ENCODE data around the gene CBARP.

The CBARP gene

DNA sequence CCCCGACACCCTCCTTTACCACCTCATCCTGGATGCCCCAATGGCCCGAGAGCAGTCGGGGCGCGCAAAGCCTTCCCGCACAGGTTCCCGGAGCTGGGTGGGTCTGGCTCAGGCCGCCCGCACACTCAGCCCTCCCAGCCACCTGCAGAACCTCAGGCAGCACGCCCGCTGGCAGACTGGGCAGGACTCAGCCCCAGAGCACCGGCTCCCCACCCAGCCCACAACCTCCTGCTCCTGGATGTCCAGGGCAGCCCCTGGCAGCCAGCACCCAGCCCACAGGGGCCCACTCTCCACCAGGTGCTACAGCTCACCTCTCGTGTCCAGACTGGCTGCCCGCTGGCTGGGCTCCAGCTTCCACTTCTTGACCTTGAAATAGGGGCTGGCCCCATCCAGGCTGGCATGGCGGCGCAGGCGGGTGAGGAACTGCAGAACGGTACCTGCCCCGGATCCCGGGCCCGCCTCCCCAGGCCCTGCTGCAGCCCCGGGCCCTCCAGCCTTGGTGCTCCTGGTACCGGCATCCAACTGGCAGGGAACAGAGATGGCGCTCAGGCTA, 4.6 kb downstream of the CBARP start:
- no peak for ATAC-seq (replicated peaks; ENCODE audit: extremely low read depth, poor library complexity, severe bottlenecking)
- H3K27ac Mint-ChIP-seq (ENCODE audit: low read depth) = no peak overlapping the region
- peaks cover 2% of the 10 kb centered on the region for H3K27me3 Mint-ChIP-seq
- no peaks in the 10 kb centered on the region for H3K36me3 Mint-ChIP-seq (ENCODE audit: insufficient read depth)
- no peak overlapping the region for H3K4me3 Mint-ChIP-seq
- H3K9me3 Mint-ChIP-seq = no peaks in the 10 kb centered on the region
- DNase-seq (ENCODE audit: low spot score in 2 of 2) = no peak
- peaks cover 1% of the 10 kb centered on the region for H3K4me1 Mint-ChIP-seq

DNA sequence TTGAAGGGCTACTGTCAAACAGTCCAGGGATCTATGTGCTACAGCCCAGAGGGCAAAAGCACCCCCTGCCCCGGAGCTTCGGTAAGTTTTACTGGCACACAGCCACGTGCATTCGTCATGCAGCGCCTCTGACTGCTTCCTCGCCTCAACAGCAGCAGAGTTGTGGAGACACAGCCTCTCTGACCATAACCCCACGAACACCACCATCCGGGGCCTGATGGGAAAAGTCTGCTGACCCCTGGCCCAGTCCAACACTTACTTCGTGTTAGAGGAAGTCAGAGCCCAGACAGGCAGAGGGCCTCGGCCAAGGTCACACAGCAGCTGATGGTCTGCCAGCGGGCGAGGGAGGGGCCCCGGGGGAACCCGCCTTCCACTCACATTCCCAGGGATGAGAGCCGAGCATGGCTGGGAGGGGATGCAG, 5.1 kb downstream of the CBARP start:
- Mint-ChIP-seq H3K9me3 (no peaks in the 10 kb centered on the region), H3K4me3 (no peak overlapping the region), H3K4me1 (no peaks in the 10 kb centered on the region), H3K36me3 (ENCODE audit: insufficient read depth) (no peaks in the 10 kb centered on the region), H3K27ac (ENCODE audit: low read depth) (no peak overlapping the region), H3K27me3 (no peaks in the 10 kb centered on the region)
- no peak for ATAC-seq (replicated peaks; ENCODE audit: extremely low read depth, poor library complexity, severe bottlenecking)
- no peak for DNase-seq (ENCODE audit: low spot score in 2 of 2)

DNA sequence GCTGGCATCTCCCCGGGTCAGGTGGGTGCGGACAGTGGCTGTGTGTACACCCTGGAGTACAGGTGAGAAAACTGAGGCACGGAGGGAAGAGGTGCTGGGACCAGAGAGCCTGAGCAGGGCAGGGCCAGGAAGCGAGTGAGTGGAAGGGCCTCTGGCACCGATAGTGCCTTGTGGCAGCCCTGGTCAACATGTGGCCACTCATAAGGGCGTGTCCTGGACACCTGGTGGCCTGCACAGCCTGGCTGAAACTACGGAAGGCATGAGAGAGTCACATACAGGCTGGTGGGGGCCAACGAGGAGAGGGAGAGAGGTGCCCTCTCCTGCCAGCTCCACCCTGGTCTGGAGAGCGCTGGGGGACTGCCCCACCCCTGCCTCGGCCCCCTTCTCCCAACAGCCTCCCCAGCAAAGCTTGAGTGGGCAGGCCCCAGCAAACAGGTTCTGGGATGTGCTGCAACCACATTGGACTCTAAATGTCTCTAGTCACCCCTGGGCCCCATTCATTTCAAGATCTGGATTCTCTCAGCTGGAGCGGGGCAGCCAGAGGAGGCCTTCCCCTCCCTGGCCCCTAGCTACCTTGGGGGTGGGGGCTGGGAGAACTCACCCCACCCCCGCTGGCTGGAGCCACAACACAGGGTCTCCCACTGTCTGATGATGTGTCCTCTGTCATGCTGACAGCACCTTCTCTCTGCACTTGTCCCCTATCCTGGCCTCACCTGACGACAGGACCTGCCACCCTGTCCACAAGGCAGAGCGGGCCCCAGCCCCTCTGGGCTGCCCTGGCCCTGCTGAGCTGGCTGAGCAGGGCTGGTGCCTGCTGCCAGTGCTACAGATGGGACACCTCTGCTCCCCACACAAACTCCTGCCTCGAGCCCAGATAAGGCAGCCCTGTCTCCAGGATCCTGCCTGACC, 5.8 kb downstream of the CBARP start:
- Mint-ChIP-seq H3K4me1 (no peaks in the 10 kb centered on the region), H3K4me3 (no peak overlapping the region), H3K36me3 (ENCODE audit: insufficient read depth) (no peaks in the 10 kb centered on the region), H3K27me3 (no peaks in the 10 kb centered on the region), H3K9me3 (no peaks in the 10 kb centered on the region), H3K27ac (ENCODE audit: low read depth) (no peak overlapping the region)
- DNase-seq (ENCODE audit: low spot score in 2 of 2) (no peak), ATAC-seq (replicated peaks; ENCODE audit: extremely low read depth, poor library complexity, severe bottlenecking) (no peak)

DNA sequence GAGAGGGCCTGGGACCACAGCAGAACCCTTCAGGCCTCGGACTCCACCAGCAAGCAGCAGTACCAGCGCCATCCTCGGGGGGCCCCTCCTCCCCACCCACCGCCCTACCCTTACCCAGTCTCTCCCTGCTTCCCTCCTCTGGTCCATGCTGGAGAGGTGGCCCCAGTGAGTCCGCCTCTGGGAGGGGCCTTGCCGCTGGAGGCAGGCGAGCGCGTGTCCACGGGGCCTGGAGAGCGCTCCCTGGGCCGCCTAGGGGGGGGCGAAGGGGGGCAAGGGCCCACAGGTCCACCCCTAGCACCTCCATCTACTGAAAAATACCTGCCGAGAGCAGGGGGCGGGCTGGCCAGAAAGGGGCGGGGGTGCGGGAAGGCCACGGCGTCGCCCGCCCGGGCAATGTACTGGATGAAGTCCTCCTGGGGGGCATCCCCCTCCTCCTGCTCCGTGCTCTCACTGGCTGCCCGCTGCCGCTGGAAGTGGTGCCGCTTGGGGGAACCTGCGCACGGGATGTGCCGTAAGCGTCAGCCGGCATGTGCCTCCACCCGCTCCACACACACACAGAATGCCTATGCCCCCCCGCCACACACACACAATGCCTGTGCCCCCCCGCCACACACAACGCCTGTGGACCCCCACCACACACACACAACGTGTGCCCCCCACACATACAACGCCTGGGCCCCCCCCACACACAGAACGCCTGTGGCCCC, 6.9 kb downstream of the CBARP start:
- no peaks in the 10 kb centered on the region for H3K27me3 Mint-ChIP-seq
- ATAC-seq (replicated peaks; ENCODE audit: extremely low read depth, poor library complexity, severe bottlenecking) (no peak), DNase-seq (ENCODE audit: low spot score in 2 of 2) (no peak)
- no peak overlapping the region for H3K4me3 Mint-ChIP-seq
- H3K9me3 Mint-ChIP-seq = no peaks in the 10 kb centered on the region
- peaks cover 2% of the 10 kb centered on the region for H3K36me3 Mint-ChIP-seq (ENCODE audit: insufficient read depth)
- H3K4me1 Mint-ChIP-seq = no peaks in the 10 kb centered on the region
- no peak overlapping the region for H3K27ac Mint-ChIP-seq (ENCODE audit: low read depth)

DNA sequence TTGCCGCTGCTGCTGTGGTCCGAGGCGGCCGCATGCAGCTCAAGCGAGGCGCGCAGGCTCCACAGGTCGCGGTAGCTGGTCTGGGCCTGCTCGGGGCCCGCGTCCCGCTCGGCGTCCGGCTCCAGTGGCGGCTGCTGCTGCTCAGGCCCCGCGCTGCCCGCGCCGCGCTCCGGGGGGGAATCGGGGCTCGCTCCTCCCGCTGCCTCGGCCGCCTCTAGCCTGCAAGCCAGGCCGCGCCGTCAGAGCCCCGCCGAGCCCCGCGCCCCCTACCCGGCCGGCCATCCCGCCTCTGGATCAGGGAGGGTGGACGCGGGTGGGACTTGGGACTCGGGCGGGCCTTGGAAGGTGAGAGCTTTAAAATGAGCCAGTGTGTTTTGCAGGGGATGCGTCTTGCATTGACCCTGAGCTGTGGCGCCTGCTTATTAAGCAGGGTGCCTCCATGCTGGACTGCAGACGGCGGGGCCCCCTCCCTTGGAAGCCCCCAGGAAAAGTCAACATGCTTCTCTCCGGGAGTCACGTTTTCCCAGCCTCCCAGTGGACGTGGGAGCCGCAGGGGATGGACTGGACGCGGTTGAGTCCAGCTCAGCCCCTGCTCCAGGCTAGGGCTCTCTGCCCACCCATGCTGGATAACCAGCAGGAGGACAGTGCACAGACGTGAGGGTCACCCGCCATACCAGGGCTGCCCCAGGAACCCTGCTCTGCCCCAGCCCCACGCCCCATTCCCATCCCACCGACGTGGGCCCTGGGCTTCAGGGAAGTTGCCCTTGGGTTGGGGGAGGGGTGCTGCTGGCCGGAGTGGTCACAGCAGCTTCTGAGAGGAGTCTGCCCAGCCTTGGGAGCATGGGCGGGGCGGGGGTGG, 7.7 kb downstream of the CBARP start:
- Mint-ChIP-seq H3K27me3 (no peaks in the 10 kb centered on the region), H3K4me1 (no peaks in the 10 kb centered on the region), H3K9me3 (no peaks in the 10 kb centered on the region), H3K36me3 (ENCODE audit: insufficient read depth) (peaks cover 5% of the 10 kb centered on the region), H3K27ac (ENCODE audit: low read depth) (no peak overlapping the region), H3K4me3 (no peak overlapping the region)
- no peak for DNase-seq (ENCODE audit: low spot score in 2 of 2)
- ATAC-seq (replicated peaks; ENCODE audit: extremely low read depth, poor library complexity, severe bottlenecking) = no peak

DNA sequence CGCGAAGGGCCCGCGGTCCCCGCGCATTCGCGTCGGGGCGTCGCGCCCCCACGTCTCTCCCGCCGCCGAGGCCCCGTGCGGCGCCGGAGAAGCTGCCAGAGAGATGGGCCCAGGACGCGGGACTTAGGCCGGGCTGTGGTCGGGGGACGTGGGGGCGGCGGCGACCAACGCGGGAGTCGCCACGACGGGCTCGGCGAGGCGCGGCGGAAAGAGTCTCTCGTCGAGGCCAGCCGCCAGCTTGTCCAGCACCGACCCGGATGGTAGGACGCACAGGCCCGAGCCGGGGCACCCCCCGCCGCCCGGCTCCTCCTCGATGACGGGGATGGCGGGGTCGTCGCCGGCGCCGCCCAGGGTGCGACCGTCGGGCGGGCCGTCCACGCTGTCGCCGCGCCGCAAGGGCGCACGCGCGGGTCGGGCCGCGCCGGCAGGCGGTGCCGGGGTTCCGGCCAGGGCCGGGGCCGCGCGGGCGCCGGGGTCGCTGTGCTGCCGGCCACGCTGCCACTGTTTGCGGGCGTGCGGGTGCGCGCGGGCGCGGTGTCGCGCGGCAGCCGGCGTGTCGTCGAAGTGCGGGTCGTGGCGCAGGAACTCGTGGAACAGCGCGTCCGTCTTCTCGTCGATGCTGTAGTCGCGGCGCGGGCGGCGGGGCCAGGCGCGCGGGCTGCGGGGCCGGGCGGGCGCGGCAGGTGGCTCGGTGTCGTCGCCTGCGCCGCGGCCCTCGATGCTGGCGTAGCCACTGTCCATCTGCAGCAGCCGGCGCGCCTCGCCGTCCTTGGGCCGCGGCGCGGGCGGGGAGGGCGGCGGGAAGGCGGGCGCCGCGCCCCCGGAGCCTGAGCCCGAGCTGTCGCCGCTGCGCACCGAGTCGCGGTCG, 8.5 kb downstream of the CBARP start:
- Mint-ChIP-seq H3K4me3 (no peak overlapping the region), H3K27ac (ENCODE audit: low read depth) (no peak overlapping the region), H3K27me3 (no peaks in the 10 kb centered on the region), H3K9me3 (no peaks in the 10 kb centered on the region), H3K36me3 (ENCODE audit: insufficient read depth) (peaks cover 5% of the 10 kb centered on the region), H3K4me1 (no peaks in the 10 kb centered on the region)
- ATAC-seq (replicated peaks; ENCODE audit: extremely low read depth, poor library complexity, severe bottlenecking) = no peak
- no peak for DNase-seq (ENCODE audit: low spot score in 2 of 2)

DNA sequence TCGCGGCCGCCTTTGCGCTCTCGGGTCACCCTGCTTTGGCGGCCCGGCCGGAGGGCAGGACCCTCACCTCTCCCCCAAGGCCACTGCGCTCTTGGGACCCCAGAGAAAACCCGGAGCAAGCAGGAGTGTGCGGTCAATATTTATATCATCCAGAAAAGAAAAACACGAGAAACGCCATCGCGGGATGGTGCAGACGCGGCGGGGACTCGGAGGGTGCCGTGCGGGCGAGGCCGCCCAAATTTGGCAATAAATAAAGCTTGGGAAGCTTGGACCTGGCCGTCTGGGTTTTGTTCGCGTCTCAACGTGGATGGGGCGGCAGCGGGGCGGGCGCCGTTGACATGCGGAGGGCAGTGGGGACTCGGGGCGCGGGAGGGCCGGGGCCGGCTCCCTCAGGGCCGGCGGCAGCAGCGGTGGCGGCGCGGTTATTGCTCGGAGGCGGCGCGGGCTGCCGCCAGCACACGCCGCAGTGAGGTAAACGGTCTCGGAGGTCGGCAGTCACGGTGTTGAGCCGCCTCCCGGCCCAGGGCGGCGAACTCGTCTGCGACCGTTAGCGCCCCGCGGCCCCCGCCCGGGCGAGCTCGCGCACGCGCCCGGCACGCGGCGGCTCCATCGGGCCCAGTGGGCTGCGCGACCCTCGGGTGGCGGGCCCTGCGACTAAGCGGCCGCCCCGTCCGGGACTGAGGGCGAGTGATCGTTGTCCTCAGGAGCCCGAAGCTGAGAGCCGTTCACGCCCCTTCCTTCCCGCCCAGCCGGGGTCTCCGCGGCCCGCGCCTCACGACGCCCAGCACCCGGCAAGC, 9.4 kb downstream of the CBARP start:
- Mint-ChIP-seq H3K36me3 (ENCODE audit: insufficient read depth) (peaks cover 5% of the 10 kb centered on the region), H3K27ac (ENCODE audit: low read depth) (no peak overlapping the region), H3K27me3 (no peaks in the 10 kb centered on the region), H3K4me3 (no peak overlapping the region), H3K9me3 (no peaks in the 10 kb centered on the region), H3K4me1 (no peaks in the 10 kb centered on the region)
- no peak for ATAC-seq (replicated peaks; ENCODE audit: extremely low read depth, poor library complexity, severe bottlenecking)
- no peak for DNase-seq (ENCODE audit: low spot score in 2 of 2)

DNA sequence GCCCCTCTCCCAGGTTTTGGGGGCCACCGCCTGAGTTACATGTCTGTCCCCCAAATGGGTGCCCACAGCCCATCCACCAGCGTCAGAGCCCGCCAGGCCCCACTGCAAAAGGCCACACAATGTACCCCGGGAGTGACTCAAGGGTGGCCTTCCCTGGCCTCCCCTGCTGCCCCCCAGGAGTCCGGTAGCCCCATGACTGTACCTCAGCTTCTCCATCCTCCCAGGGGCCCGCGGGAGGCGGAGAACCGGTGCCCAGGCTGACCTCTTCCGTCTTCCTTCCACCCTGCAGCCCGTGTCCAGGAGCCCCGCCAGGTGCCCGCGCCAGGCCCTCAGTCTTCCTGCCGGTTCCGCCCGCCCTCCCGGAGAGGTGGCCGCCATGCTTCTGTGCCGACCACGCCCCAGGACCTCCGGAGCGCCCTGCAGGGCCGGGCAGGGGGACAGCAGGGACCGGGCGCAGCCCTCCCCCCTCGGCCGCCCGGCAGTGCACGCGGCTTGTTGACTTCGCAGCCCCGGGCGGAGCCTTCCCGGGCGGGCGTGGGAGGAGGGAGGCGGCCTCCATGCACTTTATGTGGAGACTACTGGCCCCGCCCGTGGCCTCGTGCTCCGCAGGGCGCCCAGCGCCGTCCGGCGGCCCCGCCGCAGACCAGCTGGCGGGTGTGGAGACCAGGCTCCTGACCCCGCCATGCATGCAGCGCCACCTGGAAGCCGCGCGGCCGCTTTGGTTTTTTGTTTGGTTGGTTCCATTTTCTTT, 10.3 kb downstream of the CBARP start:
- no peak for ATAC-seq (replicated peaks; ENCODE audit: extremely low read depth, poor library complexity, severe bottlenecking)
- no peak overlapping the region for H3K27ac Mint-ChIP-seq (ENCODE audit: low read depth)
- H3K4me1 Mint-ChIP-seq = no peaks in the 10 kb centered on the region

DNA sequence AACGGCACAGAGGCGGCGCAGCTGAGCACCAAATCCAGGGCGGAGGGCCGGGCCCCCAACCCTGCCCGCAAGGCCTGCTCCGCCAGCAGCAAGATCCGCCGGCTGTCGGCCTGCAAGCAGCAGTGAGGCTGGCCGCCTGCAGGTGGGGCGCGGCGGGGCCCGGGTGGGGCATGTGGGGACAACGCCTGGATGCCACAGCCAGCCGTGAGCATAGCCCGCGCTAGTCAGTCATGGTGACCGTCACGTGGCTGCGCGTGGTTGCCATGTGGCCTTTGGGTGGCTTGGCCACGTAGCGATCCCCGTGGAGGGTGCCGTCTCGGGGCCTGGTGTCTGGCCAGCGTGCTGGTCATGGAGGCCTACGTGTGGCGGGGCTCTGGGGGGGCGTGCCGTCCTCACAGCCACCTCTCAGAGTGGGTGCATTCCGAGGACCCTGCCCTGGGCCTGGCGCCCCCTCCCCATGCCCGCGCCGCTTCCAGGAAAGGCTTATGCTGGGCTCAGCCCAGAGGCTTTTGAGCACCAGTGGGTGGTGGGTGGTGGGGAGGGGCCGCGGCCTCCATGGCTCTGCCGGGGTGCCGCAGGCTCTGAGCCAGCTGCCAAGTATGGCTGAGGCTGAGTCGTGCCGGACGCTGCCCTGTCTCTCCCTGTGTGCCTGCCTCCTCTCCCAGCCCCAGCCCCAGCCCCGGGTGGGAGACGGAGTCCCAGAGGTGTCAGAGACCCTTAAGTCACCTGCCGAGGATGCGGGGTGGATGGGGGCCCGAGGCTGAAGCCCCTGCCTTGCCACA, 11.1 kb downstream of the CBARP start:
- no peak for ATAC-seq (replicated peaks; ENCODE audit: extremely low read depth, poor library complexity, severe bottlenecking)
- Mint-ChIP-seq H3K9me3 (no peaks in the 10 kb centered on the region), H3K27ac (ENCODE audit: low read depth) (no peak overlapping the region), H3K4me1 (no peaks in the 10 kb centered on the region), H3K27me3 (no peaks in the 10 kb centered on the region), H3K4me3 (no peak overlapping the region), H3K36me3 (ENCODE audit: insufficient read depth) (peaks cover 5% of the 10 kb centered on the region)
- no peak for DNase-seq (ENCODE audit: low spot score in 2 of 2)

More for the DNA sequence above, 10.3 kb downstream of the CBARP start:
- H3K27me3 Mint-ChIP-seq = no peaks in the 10 kb centered on the region
- DNase-seq (ENCODE audit: low spot score in 2 of 2) = no peak
- peaks cover 5% of the 10 kb centered on the region for H3K36me3 Mint-ChIP-seq (ENCODE audit: insufficient read depth)
- no peak overlapping the region for H3K4me3 Mint-ChIP-seq
- no peaks in the 10 kb centered on the region for H3K9me3 Mint-ChIP-seq

DNA sequence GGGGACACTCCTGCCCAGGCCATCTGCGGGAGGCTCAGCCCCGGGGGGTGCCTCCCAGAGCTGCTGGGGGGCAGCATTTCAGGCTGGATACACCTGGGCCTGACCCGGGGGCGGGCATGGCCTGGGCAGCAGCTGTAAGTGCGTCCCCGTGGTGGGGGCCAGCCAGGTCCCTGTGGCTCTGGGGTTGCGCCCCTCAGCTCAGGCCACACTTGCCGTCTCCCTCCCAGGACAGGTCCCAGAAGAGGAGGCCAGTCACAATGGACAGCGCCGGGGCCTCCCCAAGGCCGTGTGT, 11.6 kb downstream of the CBARP start:
- DNase-seq (ENCODE audit: low spot score in 2 of 2) (no peak), ATAC-seq (replicated peaks; ENCODE audit: extremely low read depth, poor library complexity, severe bottlenecking) (no peak)
- Mint-ChIP-seq H3K9me3 (no peaks in the 10 kb centered on the region), H3K27me3 (no peaks in the 10 kb centered on the region), H3K4me1 (no peaks in the 10 kb centered on the region), H3K36me3 (ENCODE audit: insufficient read depth) (peaks cover 5% of the 10 kb centered on the region), H3K27ac (ENCODE audit: low read depth) (no peak overlapping the region), H3K4me3 (no peak overlapping the region)
